Thymus (tissue), 11 donors: Measurements from ENCODE around the gene PLA2G1B. TPM values are rescaled to one million over a fixed set of nuclear protein-coding genes. Genes with fewer than 3 reads are reported as not detected.

Experiments
- DNase-seq, 9 donors: peaks; one replicate each; pipeline ENCODE4 v3.0.0-alpha.2; 2013; ENCODE audit warnings: low spot score in 9 of 9, low read depth in 6 of 9, missing footprints in 1 of 9
- H3K27ac ChIP-seq, 2 donors: one replicate each; pipeline ENCODE4 v1.5.1; 2013; ENCODE audit warnings: control low read depth in 1 of 2, low read depth in 1 of 2, low read length in 1 of 2, mild to moderate bottlenecking in 1 of 2, moderate library complexity in 1 of 2
- H3K27me3 ChIP-seq, 2 donors: one replicate each; pipeline ENCODE4 v1.5.1; 2013; ENCODE audit warnings: low read length in 1 of 2; ENCODE audit not compliant: control insufficient read depth in 2 of 2, insufficient read depth in 1 of 2
- H3K36me3 ChIP-seq, 2 donors: one replicate each; pipeline ENCODE4 v1.5.1; 2013; ENCODE audit warnings: low read length in 1 of 2, mild to moderate bottlenecking in 1 of 2, moderate library complexity in 1 of 2; ENCODE audit not compliant: control insufficient read depth in 2 of 2, insufficient read depth in 2 of 2
- H3K4me1 ChIP-seq, 2 donors: one replicate each; pipeline ENCODE4 v1.5.1; 2013; ENCODE audit warnings: low read length in 2 of 2; ENCODE audit not compliant: control insufficient read depth in 2 of 2, insufficient read depth in 2 of 2
- H3K4me3 ChIP-seq, 2 donors: one replicate each; pipeline ENCODE4 v1.5.1; 2013; ENCODE audit warnings: low read length in 2 of 2, control low read depth in 1 of 2, mild to moderate bottlenecking in 1 of 2
- H3K9me3 ChIP-seq, 2 donors: one replicate each; pipeline ENCODE4 v1.5.1; 2013; ENCODE audit warnings: low read length in 1 of 2, mild to moderate bottlenecking in 1 of 2; ENCODE audit not compliant: control insufficient read depth in 2 of 2, insufficient read depth in 1 of 2
- WGBS: extraction: QIAGEN DNeasy Blood & Tissue Kit; methylation state at CpG from one replicate; pipeline ENCODE4 v1.1.7; 2013; 5-methylcytosine and 5-hydroxymethylcytosine counted together
- polyA plus RNA-seq: library from polyadenylated mRNA; stranded (reverse); fragments of 200-250 nt; gene quantifications from one replicate; pipeline ENCODE4 v1.2.3, GENCODE V29; 2013
- total RNA-seq: library from RNA; stranded (reverse); fragments of 120-200 nt; gene quantifications from one replicate; pipeline ENCODE4 v1.2.4, GENCODE V29; 2013
- donor health status: healthy.

The PLA2G1B gene
- total and polyA plus RNA-seq, 2 donors = 0.09 to 1.5 TPM

- peak; percentile 90 to 99 (median 96) for DNase-seq
- Histone ChIP-seq H3K4me3 (peak overlapping the region; percentile 51 to 68), H3K9me3 (peaks cover 0 to 2% of the 10 kb centered on the region in 2 donors), H3K27ac (peak overlapping the region; percentile 71 to 77), H3K36me3 (no peaks in the 10 kb centered on the region), H3K4me1 (peaks cover 5 to 10% of the 10 kb centered on the region in 2 donors), H3K27me3 (peaks cover 0 to 6% of the 10 kb centered on the region in 2 donors)
- WGBS = 3% methylated on average over 42 of the region's 42 CpGs
Observed at GRCh38 chr12:120317224-120318105, 10.1 kb downstream of the PLA2G1B start.

- no peak for DNase-seq
Observed at GRCh38 chr12:120316798-120317223, 10.8 kb downstream of the PLA2G1B start.

GRCh38 chr12:120314220-120314619 lies 13.4 kb downstream of the PLA2G1B start:
- H3K4me1 ChIP-seq = peaks cover 5 to 10% of the 10 kb centered on the region in 2 donors
- no peak overlapping the region for H3K27ac ChIP-seq
- H3K27me3 ChIP-seq = no peaks in the 10 kb centered on the region
- peaks cover 0 to 2% of the 10 kb centered on the region in 2 donors for H3K9me3 ChIP-seq
- DNase-seq = no peak
- 87% methylated on average over 5 of the region's 5 CpGs for WGBS
- H3K36me3 ChIP-seq = no peaks in the 10 kb centered on the region
- H3K4me3 ChIP-seq = no peak overlapping the region

More at GRCh38 chr12:120316798-120317223, 10.8 kb downstream of the PLA2G1B start:
- WGBS = 54% methylated on average over 9 of the region's 9 CpGs
- H3K4me1 ChIP-seq = peaks cover 5 to 10% of the 10 kb centered on the region in 2 donors
- H3K27me3 ChIP-seq = peaks cover 0 to 2% of the 10 kb centered on the region in 2 donors
- peak overlapping the region; percentile 71 to 77 for H3K27ac ChIP-seq
- no peaks in the 10 kb centered on the region for H3K36me3 ChIP-seq
- peaks cover 0 to 2% of the 10 kb centered on the region in 2 donors for H3K9me3 ChIP-seq
- H3K4me3 ChIP-seq = peak overlapping the region; percentile 51 to 68

GRCh38 chr12:120301962-120302815 lies 25.4 kb downstream of the PLA2G1B start, which contains the start of gene SIRT4:
SIRT4 (plus strand) TSS chr12:120302321; CDS start chr12:120303562, 1,241 bp downstream.
- H3K4me1 ChIP-seq = peaks cover 0 to 3% of the 10 kb centered on the region in 2 donors
- H3K4me3 ChIP-seq = peak within 1 kb of the TSS; percentile 55 to 86
- peak; percentile 83 to 98 (median 93) for DNase-seq
- H3K9me3 ChIP-seq = no peaks in the 10 kb centered on the region
- WGBS = 13% methylated on average over 31 of the region's 31 CpGs
- no peaks in the 10 kb centered on the region for H3K27me3 ChIP-seq
- peak within 1 kb of the TSS in 1 of 2 donors; percentile 74 for H3K27ac ChIP-seq
- H3K36me3 ChIP-seq = no peaks in the 10 kb centered on the region

- WGBS = under 1% methylated on average over 29 of the region's 29 CpGs
- no peaks in the 10 kb centered on the region for H3K36me3 ChIP-seq
- DNase-seq = peak; percentile 58 to 91 (median 73)
Observed at GRCh38 chr12:120292661-120293531, 34.7 kb downstream of the PLA2G1B start, which contains the start of gene RNU4-1. RNU4-1 (minus strand) TSS chr12:120293237.

GRCh38 chr12:120292411-120292660 lies 35.2 kb downstream of the PLA2G1B start:
- H3K27ac ChIP-seq = peak overlapping the region; percentile 98 to 100
- peaks cover 4 to 30% of the 10 kb centered on the region in 2 donors for H3K4me1 ChIP-seq
- H3K27me3 ChIP-seq = peaks cover 0 to 3% of the 10 kb centered on the region in 2 donors
- no peak for DNase-seq
- peak overlapping the region; percentile 61 to 70 for H3K4me3 ChIP-seq
- WGBS = under 1% methylated on average over 17 of the region's 17 CpGs
- no peaks in the 10 kb centered on the region for H3K36me3 ChIP-seq
- peaks cover 0 to 4% of the 10 kb centered on the region in 2 donors for H3K9me3 ChIP-seq

More at GRCh38 chr12:120292661-120293531, 34.7 kb downstream of the PLA2G1B start, which contains the start of gene RNU4-1:
- Histone ChIP-seq H3K27ac (peak within 1 kb of the TSS; percentile 98 to 100), H3K27me3 (peaks cover 0 to 3% of the 10 kb centered on the region in 2 donors), H3K4me3 (peak within 1 kb of the TSS; percentile 61 to 70), H3K9me3 (peaks cover 0 to 4% of the 10 kb centered on the region in 2 donors), H3K4me1 (peaks cover 4 to 30% of the 10 kb centered on the region in 2 donors)

GRCh38 chr12:120290609-120291305 lies 36.8 kb downstream of the PLA2G1B start:
- H3K4me3 ChIP-seq = peak overlapping the region in 1 of 2 donors; percentile 70

More at GRCh38 chr12:120290609-120291305, 36.8 kb downstream of the PLA2G1B start:
- Histone ChIP-seq H3K9me3 (peaks cover 0 to 4% of the 10 kb centered on the region in 2 donors), H3K27me3 (peaks cover 0 to 3% of the 10 kb centered on the region in 2 donors), H3K4me1 (peaks cover 4 to 33% of the 10 kb centered on the region in 2 donors), H3K27ac (peak overlapping the region; percentile 85 to 98), H3K36me3 (no peaks in the 10 kb centered on the region)
- WGBS = 31% methylated on average over 22 of the region's 22 CpGs
- peak in 3 of 9 donors; percentile 2 to 23 (median 8) for DNase-seq
